ENCODE measurements around the gene LCAT. TPM values are rescaled to one million over a fixed set of nuclear protein-coding genes. Genes with fewer than 3 reads are reported as not detected.

LCAT gene
- total and polyA plus RNA-seq, 4 donors = 45.7 to 201 (median 113) TPM

GRCh38 chr16:67892375-67892774, 51.5 kb downstream of the LCAT start:
- TF ChIP-seq FOXA2 (IDR thresholded peaks at IDR 0.05) (no peak), HNF4G (IDR thresholded peaks at IDR 0.05) (no peak), JUND (IDR thresholded peaks at IDR 0.05) (no peak), FOXA1 (IDR thresholded peaks at IDR 0.05) (no peak), GABPA (IDR thresholded peaks at IDR 0.05 in 1 of 2, conservative IDR thresholded peaks at IDR 0.05 in 1 of 2) (no peak), YY1 (IDR thresholded peaks at IDR 0.05) (no peak), EGR1 (IDR thresholded peaks at IDR 0.05; ENCODE audit: low read depth in 2 of 2) (no peak), NR2F2 (IDR thresholded peaks at IDR 0.05) (no peak), ZBTB33 (IDR thresholded peaks at IDR 0.05) (no peak), MAX (IDR thresholded peaks at IDR 0.05) (no peak), TAF1 (conservative IDR thresholded peaks at IDR 0.05) (no peak), HNF4A (conservative IDR thresholded peaks at IDR 0.05) (no peak), ATF3 (IDR thresholded peaks at IDR 0.05) (no peak), SP1 (IDR thresholded peaks at IDR 0.05) (no peak), CTCF (IDR thresholded peaks at IDR 0.05; ENCODE audit: low read depth, low read length, missing input control) (no peak), RAD21 (IDR thresholded peaks at IDR 0.05) (no peak)
- Histone ChIP-seq H3K27me3 (ENCODE audit: control insufficient read depth in 4 of 4, insufficient read depth in 4 of 4, low read length in 3 of 4) (no peaks in the 10 kb centered on the region), H3K36me3 (ENCODE audit: control insufficient read depth in 4 of 4, insufficient read depth in 3 of 4, low read depth in 1 of 4, low read length in 3 of 4) (no peaks in the 10 kb centered on the region), H3K9me3 (ENCODE audit: control insufficient read depth in 4 of 4, low read length in 3 of 4) (no peaks in the 10 kb centered on the region), H3K9ac (ENCODE audit: low read depth in 1 of 2, low read length in 2 of 2) (peak overlapping the region in 1 of 2 donors; percentile 64), H3K4me1 (ENCODE audit: control insufficient read depth in 4 of 4, insufficient read depth in 4 of 4, low read length in 3 of 4) (peaks cover 7 to 19% (median 16%) of the 10 kb centered on the region in 4 donors), H3K4me3 (ENCODE audit: low read depth in 1 of 3, low read length in 3 of 3) (no peak overlapping the region), H3K27ac (ENCODE audit: low read depth in 1 of 2, low read length in 2 of 2) (peak overlapping the region in 1 of 2 donors; percentile 47)
- no peak for DNase-seq (ENCODE audit: low spot score)
- 74% methylated on average over 5 of the region's 5 CpGs for WGBS

Other genes starting within 250 kb of the LCAT start
- gene GFOD2, start 224.8 kb downstream of the LCAT start, total RNA-seq = 10 to 100 TPM; 12.7 to 48.8 TPM
- gene GFOD2, start 224.8 kb downstream of the LCAT start, polyA plus RNA-seq = 10 to 100 TPM; 20.7 to 37.1 TPM
- 10 to 100 TPM in 1 of 2 donors, 1 to 10 TPM in 1; 9.8 to 12.8 TPM for gene RANBP10, start 137.6 kb downstream of the LCAT start, total RNA-seq
- gene RANBP10, start 137.6 kb downstream of the LCAT start, polyA plus RNA-seq = 10 to 100 TPM; 14.9 to 15.5 TPM
- under 1 TPM; 0.09 to 0.75 TPM for gene TSNAXIP1, start 137.2 kb downstream of the LCAT start, total RNA-seq
- 1 to 10 TPM in 1 of 2 donors, under 1 TPM in 1; 0.62 to 1.5 TPM for gene TSNAXIP1, start 137.2 kb downstream of the LCAT start, polyA plus RNA-seq
- 10 to 100 TPM; 14.1 to 19.7 TPM for gene THAP11, start 101.8 kb downstream of the LCAT start, total RNA-seq
- 1 to 10 TPM; 6.7 to 9.5 TPM for gene THAP11, start 101.8 kb downstream of the LCAT start, polyA plus RNA-seq
- gene NUTF2, start 97.2 kb downstream of the LCAT start, total RNA-seq = 10 to 100 TPM; 27.4 to 69.5 TPM
- 10 to 100 TPM; 51.0 to 58.7 TPM for gene NUTF2, start 97.2 kb downstream of the LCAT start, polyA plus RNA-seq
- gene CENPT, start 96.4 kb downstream of the LCAT start, total RNA-seq = 10 to 100 TPM; 15.9 to 22.7 TPM
- 10 to 100 TPM; 11.4 to 26.9 TPM for gene CENPT, start 96.4 kb downstream of the LCAT start, polyA plus RNA-seq
- 10 to 100 TPM; 22.9 to 26.8 TPM for gene EDC4, start 71.1 kb downstream of the LCAT start, total RNA-seq
- 10 to 100 TPM; 17.7 to 20.3 TPM for gene EDC4, start 71.1 kb downstream of the LCAT start, polyA plus RNA-seq
- gene NRN1L, start 59.2 kb downstream of the LCAT start, total RNA-seq = under 1 TPM; 0.14 to 0.33 TPM
- gene NRN1L, start 59.2 kb downstream of the LCAT start, polyA plus RNA-seq = under 1 TPM; 0.23 to 0.24 TPM
- gene PSKH1, start 50.9 kb downstream of the LCAT start, total RNA-seq = 10 to 100 TPM; 14.0 to 23.8 TPM
- gene PSKH1, start 50.9 kb downstream of the LCAT start, polyA plus RNA-seq = 10 to 100 TPM in 1 of 2 donors, 1 to 10 TPM in 1; 8.3 to 13.7 TPM
- gene CTRL, start 12.3 kb downstream of the LCAT start, total RNA-seq = under 1 TPM; 0.09 to 0.50 TPM
- 1 to 10 TPM in 1 of 2 donors, under 1 TPM in 1; 0.09 to 5.0 TPM for gene CTRL, start 12.3 kb downstream of the LCAT start, polyA plus RNA-seq
- 10 to 100 TPM; 24.8 to 36.3 TPM for gene PSMB10, start 7.3 kb downstream of the LCAT start, total RNA-seq
- gene PSMB10, start 7.3 kb downstream of the LCAT start, polyA plus RNA-seq = 10 to 100 TPM; 28.4 to 48.2 TPM
- 10 to 100 TPM; 20.0 to 37.3 TPM for gene SLC12A4, start 24.5 kb upstream of the LCAT start, total RNA-seq
- gene SLC12A4, start 24.5 kb upstream of the LCAT start, polyA plus RNA-seq = 10 to 100 TPM in 1 of 2 donors, 1 to 10 TPM in 1; 8.0 to 14.1 TPM
- gene DPEP3, start 36.4 kb upstream of the LCAT start, total RNA-seq = under 1 TPM; 0.08 to 0.37 TPM
- gene DPEP3, start 36.4 kb upstream of the LCAT start, polyA plus RNA-seq = under 1 TPM in 1 of 2 donors, not detected in 1; 0.22 TPM
- 1 to 10 TPM; 1.9 to 2.4 TPM for gene DPEP2, start 55.4 kb upstream of the LCAT start, total RNA-seq
- gene DPEP2, start 55.4 kb upstream of the LCAT start, polyA plus RNA-seq = 1 to 10 TPM; 1.4 to 1.9 TPM
- not detected for gene DPEP2NB, start 71.8 kb upstream of the LCAT start, total RNA-seq
- gene DPEP2NB, start 71.8 kb upstream of the LCAT start, polyA plus RNA-seq = not detected
- 1 to 10 TPM; 7.6 to 8.4 TPM for gene DDX28, start 79.1 kb upstream of the LCAT start, total RNA-seq
- gene DDX28, start 79.1 kb upstream of the LCAT start, polyA plus RNA-seq = 10 to 100 TPM in 1 of 2 donors, 1 to 10 TPM in 1; 8.4 to 11.6 TPM
- 10 to 100 TPM in 1 of 2 donors, 1 to 10 TPM in 1; 7.2 to 10.7 TPM for gene DUS2, start 79.2 kb upstream of the LCAT start, total RNA-seq
- gene DUS2, start 79.2 kb upstream of the LCAT start, polyA plus RNA-seq = 1 to 10 TPM; 6.9 to 8.6 TPM
- 10 to 100 TPM; 20.9 to 21.2 TPM for gene NFATC3, start 141.2 kb upstream of the LCAT start, total RNA-seq
- gene NFATC3, start 141.2 kb upstream of the LCAT start, polyA plus RNA-seq = 10 to 100 TPM in 1 of 2 donors, 1 to 10 TPM in 1; 9.7 to 12.6 TPM

All from liver (tissue), 9 donors.